ENCODE measurements around the gene PTPRC. TPM values are rescaled to one million over a fixed set of nuclear protein-coding genes. Genes with fewer than 3 reads are reported as not detected.

Gene PTPRC
- total and polyA plus RNA-seq, 2 donors (not counting 3 experiments of a cell fraction or from before 2014, with no cell fraction given) = not detected

- no TSS peak for BruUV-seq (replicated peaks)
- ChIA-PET POLR2A (no interaction called here), CTCF (no interaction called here)
- Histone ChIP-seq H3K9ac (replicated peaks; ENCODE audit: extremely low read depth, insufficient read depth, low read length) (no peak overlapping the region), H3K4me2 (ENCODE audit: insufficient read depth, low read length) (no peak overlapping the region), H3K4me1 (ENCODE audit: control insufficient read depth, extremely low read depth, insufficient read depth, low read length) (no peaks in the 10 kb centered on the region), H4K20me1 (replicated peaks; ENCODE audit: control insufficient read depth, extremely low read depth, insufficient read depth, low read length) (no peaks in the 10 kb centered on the region), H3K27ac (ENCODE audit: insufficient read depth, low read depth, low read length) (no peak overlapping the region), H3K4me3 (replicated peaks in 1 of 3; ENCODE audit: insufficient read depth in 1 of 3, low read depth in 1 of 3, low read length in 3 of 3) (no peak overlapping the region), H2AFZ (ENCODE audit: low read depth, low read length) (no peak overlapping the region), H3K79me2 (ENCODE audit: control insufficient read depth, insufficient read depth, low read length) (no peaks in the 10 kb centered on the region), H3K36me3 (ENCODE audit: control insufficient read depth in 2 of 2, extremely low read depth in 1 of 2, insufficient read depth in 2 of 2, low read length in 2 of 2) (no peaks in the 10 kb centered on the region), H3K27me3 (ENCODE audit: control insufficient read depth in 2 of 2, insufficient read depth in 2 of 2, low read length in 2 of 2) (no peaks in the 10 kb centered on the region), H3K9me3 (replicated peaks; ENCODE audit: control insufficient read depth, insufficient read depth, low read length) (no peaks in the 10 kb centered on the region), H3K9me1 (replicated peaks; ENCODE audit: control insufficient read depth, extremely low read depth, insufficient read depth, low read length) (no peaks in the 10 kb centered on the region)
- TF ChIP-seq MAX (IDR thresholded peaks at IDR 0.05; ENCODE audit: insufficient read depth, insufficient read length) (no peak), EZH2 (IDR thresholded peaks at IDR 0.05; ENCODE audit: borderline replicate concordance, low read depth, low read length, severe bottlenecking) (no peak), POLR2A (IDR thresholded peaks at IDR 0.05; ENCODE audit: low read depth, low read length) (no peak), JUN (IDR thresholded peaks at IDR 0.05; ENCODE audit: borderline replicate concordance, insufficient read depth, insufficient read length, low read depth) (no peak), CTCF (IDR thresholded peaks at IDR 0.05; ENCODE audit: extremely low read depth in 1 of 2, insufficient read depth in 1 of 2, low read depth in 1 of 2, low read length in 2 of 2) (no peak)
- dilution Hi-C loops (cut with MboI; ENCODE audit: extremely low pct_ligation_motif_present, low sequenced_read_pairs) (no loop called here), intact Hi-C loops (cut with micrococcal nuclease) (no loop called here)
- FAIRE-seq (no peak), DNase-seq (ENCODE audit: low read depth, low spot score) (no peak)
These were observed 11.3 kb upstream of the PTPRC start for GRCh38 chr1:198627436-198628066.

DNA sequence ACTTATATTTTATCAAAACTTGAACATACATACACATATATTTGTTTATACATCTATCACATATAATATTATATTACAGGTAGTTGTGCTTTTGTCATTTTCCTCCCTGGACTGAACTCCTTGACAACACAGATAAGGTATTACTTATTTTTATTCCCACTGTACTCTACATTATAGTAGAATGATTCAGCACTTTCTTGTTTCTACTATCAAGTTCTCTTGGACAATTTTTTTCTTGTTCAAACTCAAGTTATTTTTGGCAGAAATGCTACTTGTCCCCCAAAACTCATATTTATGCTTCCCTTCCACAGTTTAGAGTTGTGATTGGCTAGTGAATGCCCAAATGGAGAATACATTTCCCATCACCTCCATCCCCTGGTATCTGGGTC is 10.8 kb upstream of the PTPRC start:
- no peak for DNase-seq (ENCODE audit: low read depth, low spot score)
- intact Hi-C loops (cut with micrococcal nuclease) (no loop called here), dilution Hi-C loops (cut with MboI; ENCODE audit: extremely low pct_ligation_motif_present, low sequenced_read_pairs) (no loop called here)
- no peaks in the 10 kb centered on the region for H3K9me1 ChIP-seq (replicated peaks; ENCODE audit: control insufficient read depth, extremely low read depth, insufficient read depth, low read length)
- BruUV-seq (replicated peaks) = no TSS peak
- TF ChIP-seq POLR2A (IDR thresholded peaks at IDR 0.05; ENCODE audit: low read depth, low read length) = no peak
- no peak for TF ChIP-seq FOS (IDR thresholded peaks at IDR 0.05; ENCODE audit: borderline replicate concordance, insufficient read depth, low read length)
- TF ChIP-seq POLR2AphosphoS5 (IDR thresholded peaks at IDR 0.05; ENCODE audit: insufficient read depth, low read depth, low read length) = no peak
- no peak for TF ChIP-seq EZH2 (IDR thresholded peaks at IDR 0.05; ENCODE audit: borderline replicate concordance, low read depth, low read length, severe bottlenecking)
- no peak for TF ChIP-seq MAX (IDR thresholded peaks at IDR 0.05; ENCODE audit: insufficient read depth, insufficient read length)
- no peak for TF ChIP-seq GATA2 (IDR thresholded peaks at IDR 0.05; ENCODE audit: insufficient read depth, insufficient read length, low read depth, low read length)
- TF ChIP-seq CTCF (IDR thresholded peaks at IDR 0.05; ENCODE audit: extremely low read depth in 1 of 2, insufficient read depth in 1 of 2, low read depth in 1 of 2, low read length in 2 of 2) = no peak
- no peak for TF ChIP-seq JUN (IDR thresholded peaks at IDR 0.05; ENCODE audit: borderline replicate concordance, insufficient read depth, insufficient read length, low read depth)
- H2AFZ ChIP-seq (ENCODE audit: low read depth, low read length) = peak overlapping the region; percentile 42
- H3K4me3 ChIP-seq (replicated peaks in 1 of 3; ENCODE audit: insufficient read depth in 1 of 3, low read depth in 1 of 3, low read length in 3 of 3) = no peak overlapping the region
- no peaks in the 10 kb centered on the region for H3K79me2 ChIP-seq (ENCODE audit: control insufficient read depth, insufficient read depth, low read length)
- ChIA-PET POLR2A (no interaction called here), CTCF (no interaction called here)
- no peaks in the 10 kb centered on the region for H3K36me3 ChIP-seq (ENCODE audit: control insufficient read depth in 2 of 2, extremely low read depth in 1 of 2, insufficient read depth in 2 of 2, low read length in 2 of 2)
- no peaks in the 10 kb centered on the region for H3K4me1 ChIP-seq (ENCODE audit: control insufficient read depth, extremely low read depth, insufficient read depth, low read length)
- H3K27me3 ChIP-seq (ENCODE audit: control insufficient read depth in 2 of 2, insufficient read depth in 2 of 2, low read length in 2 of 2) = no peaks in the 10 kb centered on the region
- no peak for FAIRE-seq
- H3K9ac ChIP-seq (replicated peaks; ENCODE audit: extremely low read depth, insufficient read depth, low read length) = no peak overlapping the region
- no peaks in the 10 kb centered on the region for H4K20me1 ChIP-seq (replicated peaks; ENCODE audit: control insufficient read depth, extremely low read depth, insufficient read depth, low read length)
- no peak overlapping the region for H3K4me2 ChIP-seq (ENCODE audit: insufficient read depth, low read length)
- H3K27ac ChIP-seq (ENCODE audit: insufficient read depth, low read depth, low read length) = no peak overlapping the region
- no peaks in the 10 kb centered on the region for H3K9me3 ChIP-seq (replicated peaks; ENCODE audit: control insufficient read depth, insufficient read depth, low read length)
